Heart left ventricle (tissue), 13 donors: ENCODE data around the gene PCDHGA1.

ENCODE experiments used
- CTCF ChIP-seq, 12 donors: fragments of 200-600 bp; sonication (generic) in 4 of 12; IDR thresholded peaks; one replicate each; pipeline versions ENCODE4 v1.5.0 to v1.8.0; 2018 to 2022; ENCODE audit warnings: antibody characterized with exemption in 12 of 12, mild to moderate bottlenecking in 5 of 12
- POLR2A ChIP-seq, 2 donors: fragments of 450-650 bp; IDR thresholded peaks; one replicate each; pipeline ENCODE4 v1.6.1; 2017; ENCODE audit warnings: antibody characterized with exemption in 2 of 2, mild to moderate bottlenecking in 2 of 2, moderate library complexity in 2 of 2
- donor health status: ischemic (EF 13 %, LVEDD 7.1; RV severe dilation, severe dysfunction).
- donor health status: DM: no; HTN: yes; CAD: no.
- donor health status: DM: no; HTN: no; CAD: no.
- donor health status: ischemic (EF 25% LVEDD 6.9; RV normal size, moderate dysfunction).
- donor health status: ischemic (EF 25% LVEDD 5.7; RV mildly dilated, moderate dysfunction).
- donor health status: ischemic (EF 35%, LVEDD 5.7; RV mildly dilated, moderate dysfunction).
- donor health status: nonischemic (EF 11% LVEDD 7.7; RV severe dilation, severe dysfunction).
- donor health status: DM: yes; HTN: yes; CAD: no.
- donor health status: PGD.
- donor health status: ischemic (EF 29% LVEDD 5.4; RV normal size, mild dysfunction).
- donor health status: nonischemic (EF 23%, LVEDD 6.1; RV moderate dilation, normal function).

GRCh38 chr5:141389153-141390042, 59.1 kb downstream of the PCDHGA1 start:
- TF ChIP-seq CTCF (IDR thresholded peaks at IDR 0.05) (no peak), POLR2A (IDR thresholded peaks at IDR 0.05) (no peak)
